GM20431 (cell line): Measurements from ENCODE around the gene CDC42SE2.

Source experiments
- in situ Hi-C: fragments of 300-500 bp; cut with MseI, MboI; formaldehyde crosslinking; loops from one replicate; pipeline ENCODE4 v1.15.0; 2020; ENCODE audit warnings: low sequenced_read_pairs; ENCODE audit not compliant: unreplicated experiment

CDC42SE2 gene

GRCh38 chr5:131263648-131264450, at the start of gene CDC42SE2:
Gene CDC42SE2, plus strand, starts transcription at chr5:131264053. Its CDS starts 95,441 bp downstream, at chr5:131359494.
- in situ Hi-C loops = no loop called here

- in situ Hi-C loops = no loop called here
These were observed 49.1 kb upstream of the CDC42SE2 start for GRCh38 chr5:131214609-131215227.

- in situ Hi-C loops = no loop called here
These were observed 46.1 kb upstream of the CDC42SE2 start for GRCh38 chr5:131217791-131218190.

GRCh38 chr5:131218392-131218791, 45.5 kb upstream of the CDC42SE2 start:
- in situ Hi-C loops = no loop called here

GRCh38 chr5:131220566-131220965, 43.3 kb upstream of the CDC42SE2 start:
- in situ Hi-C loops = no loop called here

GRCh38 chr5:131221008-131221703, 42.7 kb upstream of the CDC42SE2 start:
- in situ Hi-C loops = no loop called here

GRCh38 chr5:131221888-131222287, 42.0 kb upstream of the CDC42SE2 start:
- in situ Hi-C loops = no loop called here

- in situ Hi-C loops = no loop called here
These were observed 41.1 kb upstream of the CDC42SE2 start for GRCh38 chr5:131222731-131223130.

- in situ Hi-C loops = no loop called here
These were observed 40.0 kb upstream of the CDC42SE2 start for GRCh38 chr5:131223751-131224386.

GRCh38 chr5:131224387-131225201, 39.3 kb upstream of the CDC42SE2 start:
- in situ Hi-C loops = no loop called here

GRCh38 chr5:131225282-131225974, 38.4 kb upstream of the CDC42SE2 start:
- in situ Hi-C loops = no loop called here

GRCh38 chr5:131226899-131227298, 37.0 kb upstream of the CDC42SE2 start:
- in situ Hi-C loops = no loop called here

- in situ Hi-C loops = no loop called here
These were observed 35.2 kb upstream of the CDC42SE2 start for GRCh38 chr5:131228646-131229045.

- in situ Hi-C loops = no loop called here
These were observed 34.2 kb upstream of the CDC42SE2 start for GRCh38 chr5:131229623-131230022.

- in situ Hi-C loops = no loop called here
These were observed 33.4 kb upstream of the CDC42SE2 start for GRCh38 chr5:131230406-131230805.

GRCh38 chr5:131239686-131240085, 24.2 kb upstream of the CDC42SE2 start:
- in situ Hi-C loops = no loop called here

- in situ Hi-C loops = no loop called here
These were observed 21.1 kb upstream of the CDC42SE2 start for GRCh38 chr5:131242728-131243255.

- in situ Hi-C loops = no loop called here
These were observed 18.5 kb upstream of the CDC42SE2 start for GRCh38 chr5:131245312-131245711.

- in situ Hi-C loops = no loop called here
These were observed 17.9 kb upstream of the CDC42SE2 start for GRCh38 chr5:131245948-131246347.
